ENCODE measurements around the gene SERF2.

SERF2 gene

DNA sequence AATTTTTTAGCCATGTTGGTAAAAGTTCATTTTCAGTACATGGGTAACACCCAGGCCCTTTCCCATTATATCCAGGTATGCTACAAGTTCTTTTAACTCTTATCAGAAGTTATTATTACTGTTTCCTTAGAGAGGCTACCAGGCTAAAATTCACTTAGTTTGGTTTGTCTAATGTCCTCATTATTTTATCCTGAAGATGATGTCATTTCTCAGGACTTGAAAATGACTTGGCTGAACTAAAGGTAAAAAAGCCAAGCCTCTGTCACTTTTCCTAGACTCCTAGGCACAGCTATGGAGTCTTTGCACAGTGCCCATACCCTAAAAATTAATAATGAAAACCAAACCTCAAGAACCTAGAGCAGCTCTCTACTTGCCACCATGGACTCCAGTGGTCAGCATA lies 19.5 kb upstream of the SERF2 start:
- H3K9me3 ChIP-seq (ENCODE audit: control insufficient read depth, low read length): no peaks in the 10 kb centered on the region
- peaks cover 65% of the 10 kb centered on the region for H3K36me3 ChIP-seq (ENCODE audit: control insufficient read depth, insufficient read depth, low read length)
- H3K27ac ChIP-seq (ENCODE audit: low read depth, low read length, severe bottlenecking): no peak overlapping the region

GRCh38 chr15:43774062-43774461 lies 18.1 kb upstream of the SERF2 start:
- H3K4me3 ChIP-seq (ENCODE audit: extremely low read depth, insufficient read depth, low read length, poor library complexity, severe bottlenecking): no peak overlapping the region
- H3K9me3 ChIP-seq (ENCODE audit: control insufficient read depth, low read length): no peaks in the 10 kb centered on the region
- no peaks in the 10 kb centered on the region for H3K4me1 ChIP-seq (ENCODE audit: control insufficient read depth, insufficient read depth, low read length, poor library complexity, severe bottlenecking)
- H3K36me3 ChIP-seq (ENCODE audit: control insufficient read depth, insufficient read depth, low read length): peaks cover 51% of the 10 kb centered on the region
- WGBS, 2 experiments (ENCODE audit: insufficient coverage in 2 of 2): 89 to 98% methylated on average over 4 of the region's 4 CpGs
- H3K27ac ChIP-seq (ENCODE audit: low read depth, low read length, severe bottlenecking): no peak overlapping the region

More for the DNA sequence above, 19.5 kb upstream of the SERF2 start:
- Histone ChIP-seq H3K4me1 (ENCODE audit: control insufficient read depth, insufficient read depth, low read length, poor library complexity, severe bottlenecking) (no peaks in the 10 kb centered on the region), H3K4me3 (ENCODE audit: extremely low read depth, insufficient read depth, low read length, poor library complexity, severe bottlenecking) (no peak overlapping the region)

- H3K27ac ChIP-seq (ENCODE audit: low read depth, low read length, severe bottlenecking): no peak overlapping the region
- whole genome bisulfite sequencing, 2 experiments (ENCODE audit: insufficient coverage in 2 of 2): no CpG with 5 or more reads among the region's 1 CpG
- H3K4me1 ChIP-seq (ENCODE audit: control insufficient read depth, insufficient read depth, low read length, poor library complexity, severe bottlenecking): no peaks in the 10 kb centered on the region
- H3K36me3 ChIP-seq (ENCODE audit: control insufficient read depth, insufficient read depth, low read length): peaks cover 38% of the 10 kb centered on the region
- H3K9me3 ChIP-seq (ENCODE audit: control insufficient read depth, low read length): no peaks in the 10 kb centered on the region
- H3K4me3 ChIP-seq (ENCODE audit: extremely low read depth, insufficient read depth, low read length, poor library complexity, severe bottlenecking): no peak overlapping the region
Observed at GRCh38 chr15:43775411-43775965, 16.6 kb upstream of the SERF2 start.

DNA sequence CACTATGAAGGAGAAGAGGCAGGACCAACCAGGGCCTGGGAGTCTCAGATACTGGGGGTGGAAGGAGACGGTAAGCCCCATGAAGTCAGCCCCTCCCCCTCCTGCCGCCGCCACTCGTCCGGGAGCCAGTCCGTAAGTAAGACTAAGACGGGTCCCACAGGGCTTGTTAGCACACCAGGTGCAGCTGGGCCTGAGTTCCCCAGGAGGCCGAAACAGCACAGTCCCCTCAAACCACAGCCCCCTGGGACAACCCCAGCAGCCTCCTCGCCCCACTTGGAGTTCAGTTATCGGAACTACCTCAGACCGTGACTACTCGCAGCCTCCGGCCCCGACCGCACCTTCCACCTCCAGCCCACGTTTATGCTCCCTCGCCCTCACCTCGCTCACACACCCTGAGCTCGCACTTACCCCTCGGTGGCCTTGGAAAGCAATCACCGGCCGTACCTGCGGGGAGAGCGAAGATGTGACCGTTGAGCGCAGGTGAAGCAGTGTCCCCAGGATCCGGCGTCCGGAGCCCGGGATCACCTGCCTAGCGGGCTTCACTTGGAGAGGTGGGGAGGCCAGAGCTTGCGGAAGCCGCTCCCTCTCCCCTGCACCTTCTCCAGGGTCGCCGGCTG lies 15.9 kb upstream of the SERF2 start:
- Histone ChIP-seq H3K4me1 (ENCODE audit: control insufficient read depth, insufficient read depth, low read length, poor library complexity, severe bottlenecking) (no peaks in the 10 kb centered on the region), H3K27ac (ENCODE audit: low read depth, low read length, severe bottlenecking) (no peak overlapping the region), H3K36me3 (ENCODE audit: control insufficient read depth, insufficient read depth, low read length) (peaks cover 31% of the 10 kb centered on the region), H3K4me3 (ENCODE audit: extremely low read depth, insufficient read depth, low read length, poor library complexity, severe bottlenecking) (peak overlapping the region; percentile 46), H3K9me3 (ENCODE audit: control insufficient read depth, low read length) (no peaks in the 10 kb centered on the region)
- WGBS, 2 experiments (ENCODE audit: insufficient coverage in 2 of 2): 7 to 11% methylated on average over 30 of the region's 35 CpGs

DNA sequence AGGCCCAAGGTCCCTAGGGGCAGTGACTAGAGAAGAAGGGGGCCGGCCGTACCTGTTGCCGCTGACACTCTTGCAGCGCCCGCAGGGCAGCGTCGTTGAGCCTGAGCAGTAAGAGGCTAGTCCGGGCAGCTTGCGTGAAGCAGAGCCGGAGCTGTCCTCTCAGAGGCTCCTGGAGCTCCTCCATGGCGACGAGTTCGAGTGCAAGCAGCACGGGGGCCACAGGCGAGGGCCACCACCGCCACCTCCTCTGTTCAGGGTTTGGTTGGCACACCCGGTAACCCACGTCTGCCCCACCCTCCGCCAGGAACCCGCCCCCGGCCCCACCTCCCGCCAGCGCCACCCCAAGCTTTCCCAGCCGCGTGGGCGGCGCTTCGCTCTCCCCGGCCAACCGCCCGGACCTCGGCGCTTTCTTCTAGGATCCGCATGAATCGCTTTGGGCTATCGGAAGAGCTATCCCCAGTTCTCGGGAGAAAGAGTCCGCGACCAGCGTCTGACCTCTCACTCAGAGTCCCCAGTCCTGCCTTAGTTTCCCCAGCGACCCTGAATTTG lies 15.3 kb upstream of the SERF2 start, which contains the start of gene ELL3:
Gene ELL3, minus strand, starts transcription at position 249 of the 549 bp plus-strand sequence. Its CDS starts 65 bp downstream, at position 184.
- no peak within 1 kb of the TSS for H3K27ac ChIP-seq (ENCODE audit: low read depth, low read length, severe bottlenecking)
- whole genome bisulfite sequencing, 2 experiments (ENCODE audit: insufficient coverage in 2 of 2): 1% methylated on average over 32 to 33 of the region's 41 CpGs
- peak within 1 kb of the TSS; percentile 46 for H3K4me3 ChIP-seq (ENCODE audit: extremely low read depth, insufficient read depth, low read length, poor library complexity, severe bottlenecking)

GRCh38 chr15:43777267-43777914 lies 14.7 kb upstream of the SERF2 start:
- Histone ChIP-seq H3K9me3 (ENCODE audit: control insufficient read depth, low read length) (no peaks in the 10 kb centered on the region), H3K4me3 (ENCODE audit: extremely low read depth, insufficient read depth, low read length, poor library complexity, severe bottlenecking) (peak overlapping the region; percentile 46), H3K4me1 (ENCODE audit: control insufficient read depth, insufficient read depth, low read length, poor library complexity, severe bottlenecking) (no peaks in the 10 kb centered on the region), H3K27ac (ENCODE audit: low read depth, low read length, severe bottlenecking) (no peak overlapping the region), H3K36me3 (ENCODE audit: control insufficient read depth, insufficient read depth, low read length) (peaks cover 19% of the 10 kb centered on the region)
- WGBS, 2 experiments (ENCODE audit: insufficient coverage in 2 of 2): 3 to 8% methylated on average over 11 to 31 of the region's 31 CpGs

More for the DNA sequence above, 15.3 kb upstream of the SERF2 start, which contains the start of gene ELL3:
- Histone ChIP-seq H3K4me1 (ENCODE audit: control insufficient read depth, insufficient read depth, low read length, poor library complexity, severe bottlenecking) (no peaks in the 10 kb centered on the region), H3K36me3 (ENCODE audit: control insufficient read depth, insufficient read depth, low read length) (peaks cover 25% of the 10 kb centered on the region), H3K9me3 (ENCODE audit: control insufficient read depth, low read length) (no peaks in the 10 kb centered on the region)

DNA sequence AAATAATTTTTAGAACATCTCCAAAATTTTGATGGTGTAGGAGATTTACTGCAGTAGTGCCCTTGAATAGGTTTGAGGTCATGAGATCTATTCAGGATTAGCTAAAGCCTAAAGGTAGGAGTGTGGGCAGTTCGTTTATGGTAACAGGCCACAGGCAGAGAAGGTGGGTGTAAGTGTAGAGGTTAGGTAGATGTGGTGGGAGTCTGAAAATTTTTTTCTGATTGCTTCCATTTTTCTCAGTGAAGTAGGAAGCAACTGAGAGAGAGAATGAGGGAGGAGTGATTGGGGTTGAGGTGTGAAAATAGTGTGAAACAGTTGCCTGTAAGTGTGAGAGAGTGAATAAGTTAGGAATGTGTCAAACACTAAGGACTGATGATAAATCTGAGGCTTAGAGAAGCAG lies 13.1 kb upstream of the SERF2 start:
- Histone ChIP-seq H3K36me3 (ENCODE audit: control insufficient read depth, insufficient read depth, low read length) (peaks cover 3% of the 10 kb centered on the region), H3K9me3 (ENCODE audit: control insufficient read depth, low read length) (no peaks in the 10 kb centered on the region), H3K4me1 (ENCODE audit: control insufficient read depth, insufficient read depth, low read length, poor library complexity, severe bottlenecking) (no peaks in the 10 kb centered on the region), H3K4me3 (ENCODE audit: extremely low read depth, insufficient read depth, low read length, poor library complexity, severe bottlenecking) (no peak overlapping the region), H3K27ac (ENCODE audit: low read depth, low read length, severe bottlenecking) (no peak overlapping the region)
- WGBS, 2 experiments (ENCODE audit: insufficient coverage in 2 of 2): 73 to 86% methylated on average over 1 of the region's 1 CpG

GRCh38 chr15:43789409-43789808 lies 2.7 kb upstream of the SERF2 start:
- H3K9me3 ChIP-seq (ENCODE audit: control insufficient read depth, low read length): no peaks in the 10 kb centered on the region
- peaks cover 10% of the 10 kb centered on the region for H3K4me1 ChIP-seq (ENCODE audit: control insufficient read depth, insufficient read depth, low read length, poor library complexity, severe bottlenecking)
- peaks cover 17% of the 10 kb centered on the region for H3K36me3 ChIP-seq (ENCODE audit: control insufficient read depth, insufficient read depth, low read length)
- WGBS, 2 experiments (ENCODE audit: insufficient coverage in 2 of 2): 92 to 100% methylated on average over 1 to 2 of the region's 3 CpGs
- no peak overlapping the region for H3K27ac ChIP-seq (ENCODE audit: low read depth, low read length, severe bottlenecking)
- no peak overlapping the region for H3K4me3 ChIP-seq (ENCODE audit: extremely low read depth, insufficient read depth, low read length, poor library complexity, severe bottlenecking)

DNA sequence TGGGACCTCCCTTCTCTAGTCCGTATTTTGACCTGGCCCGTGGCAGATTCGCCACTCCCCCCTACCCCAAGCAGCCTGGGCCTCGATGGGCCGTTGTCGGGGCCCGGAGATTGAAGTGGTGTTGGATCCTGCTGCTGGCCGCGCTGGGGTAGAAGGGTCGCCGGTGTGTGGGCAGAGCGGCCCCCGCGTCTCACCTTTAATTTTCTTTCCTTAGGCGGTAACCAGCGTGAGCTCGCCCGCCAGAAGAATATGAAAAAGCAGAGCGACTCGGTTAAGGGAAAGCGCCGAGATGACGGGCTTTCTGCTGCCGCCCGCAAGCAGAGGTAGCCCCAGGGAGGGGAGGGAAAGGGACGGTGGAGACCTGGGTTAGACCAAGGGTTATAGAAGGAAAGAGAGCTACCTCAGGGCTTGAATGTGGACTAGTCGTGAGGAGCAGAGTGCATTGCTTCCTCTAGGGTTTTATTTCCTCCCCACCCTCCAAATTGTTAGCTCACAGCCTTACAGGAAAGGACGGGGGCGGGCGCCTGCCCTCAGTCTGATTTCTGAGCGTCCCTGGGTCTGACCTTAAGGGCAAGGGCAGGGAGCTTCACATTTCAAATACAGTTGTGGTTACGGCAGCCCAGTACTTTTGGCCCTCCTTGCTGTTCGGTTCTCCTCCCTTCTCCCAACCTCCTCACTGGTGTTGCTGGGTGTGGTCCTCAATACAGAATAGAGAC lies 799 bp downstream of the SERF2 start:
- 7 to 18% methylated on average over 15 to 22 of the region's 33 CpGs for WGBS, 2 experiments (ENCODE audit: insufficient coverage in 2 of 2)
- Histone ChIP-seq H3K36me3 (ENCODE audit: control insufficient read depth, insufficient read depth, low read length) (peaks cover 50% of the 10 kb centered on the region), H3K27ac (ENCODE audit: low read depth, low read length, severe bottlenecking) (peak overlapping the region; percentile 97), H3K9me3 (ENCODE audit: control insufficient read depth, low read length) (no peaks in the 10 kb centered on the region), H3K4me1 (ENCODE audit: control insufficient read depth, insufficient read depth, low read length, poor library complexity, severe bottlenecking) (peaks cover 40% of the 10 kb centered on the region), H3K4me3 (ENCODE audit: extremely low read depth, insufficient read depth, low read length, poor library complexity, severe bottlenecking) (peak overlapping the region; percentile 100)

GRCh38 chr15:43793647-43794046 lies 1.5 kb downstream of the SERF2 start:
- H3K4me3 ChIP-seq (ENCODE audit: extremely low read depth, insufficient read depth, low read length, poor library complexity, severe bottlenecking): peak overlapping the region; percentile 100
- peak overlapping the region; percentile 73 for H3K27ac ChIP-seq (ENCODE audit: low read depth, low read length, severe bottlenecking)
- WGBS, 2 experiments (ENCODE audit: insufficient coverage in 2 of 2): 91 to 99% methylated on average over 8 to 9 of the region's 10 CpGs
- peaks cover 55% of the 10 kb centered on the region for H3K36me3 ChIP-seq (ENCODE audit: control insufficient read depth, insufficient read depth, low read length)
- no peaks in the 10 kb centered on the region for H3K9me3 ChIP-seq (ENCODE audit: control insufficient read depth, low read length)
- peaks cover 40% of the 10 kb centered on the region for H3K4me1 ChIP-seq (ENCODE audit: control insufficient read depth, insufficient read depth, low read length, poor library complexity, severe bottlenecking)

Measured in mesodermal cell (in vitro differentiated cells).